Measurements from ENCODE around the gene TAF1C.
A peak's percentile ranks its signal among the peaks of the same experiment; 100 is the strongest.

TAF1C gene

DNA sequence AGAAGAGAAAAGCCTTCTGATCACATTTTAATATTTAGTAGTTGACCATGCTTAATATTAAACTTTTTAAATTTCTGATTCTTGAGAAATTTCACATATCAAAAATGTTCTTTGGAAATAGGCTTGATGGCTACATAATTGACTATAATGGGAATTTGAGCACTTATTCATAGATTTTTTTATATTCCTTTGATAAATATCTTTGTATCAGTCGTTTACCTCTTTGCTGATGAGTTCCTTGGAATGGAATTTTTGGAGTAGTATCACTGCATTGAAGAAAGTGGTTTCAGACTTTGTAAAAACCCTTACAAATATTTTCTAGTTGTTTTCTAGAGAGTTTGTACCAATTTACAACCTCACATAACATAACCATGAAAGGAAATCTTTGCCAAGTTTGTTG lies 27.1 kb downstream of the TAF1C start:
- H3K4me3 ChIP-seq (ENCODE audit: low read length), result no peak overlapping the region
- TF ChIP-seq, protein P1, sequence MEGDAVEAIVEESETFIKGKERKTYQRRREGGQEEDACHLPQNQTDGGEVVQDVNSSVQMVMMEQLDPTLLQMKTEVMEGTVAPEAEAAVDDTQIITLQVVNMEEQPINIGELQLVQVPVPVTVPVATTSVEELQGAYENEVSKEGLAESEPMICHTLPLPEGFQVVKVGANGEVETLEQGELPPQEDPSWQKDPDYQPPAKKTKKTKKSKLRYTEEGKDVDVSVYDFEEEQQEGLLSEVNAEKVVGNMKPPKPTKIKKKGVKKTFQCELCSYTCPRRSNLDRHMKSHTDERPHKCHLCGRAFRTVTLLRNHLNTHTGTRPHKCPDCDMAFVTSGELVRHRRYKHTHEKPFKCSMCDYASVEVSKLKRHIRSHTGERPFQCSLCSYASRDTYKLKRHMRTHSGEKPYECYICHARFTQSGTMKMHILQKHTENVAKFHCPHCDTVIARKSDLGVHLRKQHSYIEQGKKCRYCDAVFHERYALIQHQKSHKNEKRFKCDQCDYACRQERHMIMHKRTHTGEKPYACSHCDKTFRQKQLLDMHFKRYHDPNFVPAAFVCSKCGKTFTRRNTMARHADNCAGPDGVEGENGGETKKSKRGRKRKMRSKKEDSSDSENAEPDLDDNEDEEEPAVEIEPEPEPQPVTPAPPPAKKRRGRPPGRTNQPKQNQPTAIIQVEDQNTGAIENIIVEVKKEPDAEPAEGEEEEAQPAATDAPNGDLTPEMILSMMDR (IDR thresholded peaks at IDR 0.05; ENCODE audit: insufficient read depth, low read depth, low read length, missing control alignments), result no peak
- no peak for DNase-seq (ENCODE audit: low read depth)

DNA sequence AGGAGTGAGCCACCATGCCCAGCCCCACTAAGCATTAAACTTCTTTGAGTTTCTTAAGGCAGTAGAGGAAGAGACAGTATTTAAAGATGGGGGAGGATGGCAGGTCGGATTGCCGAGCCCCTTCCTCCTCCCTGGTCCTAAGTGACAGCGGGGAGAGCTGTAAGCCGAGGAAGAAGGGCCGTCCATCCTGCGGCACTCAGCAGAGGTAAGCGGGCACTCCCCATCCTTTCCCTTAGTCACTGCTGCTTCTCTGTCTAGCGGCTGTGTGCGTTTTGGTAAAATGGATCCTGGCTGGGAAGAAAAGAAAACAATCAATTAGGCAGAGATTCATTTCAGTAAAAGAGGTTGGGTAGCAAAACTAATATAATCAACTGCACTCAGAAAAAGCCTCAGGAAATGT lies 27.9 kb downstream of the TAF1C start:
- DNase-seq (ENCODE audit: low read depth), result no peak
- TF ChIP-seq, protein P1 (IDR thresholded peaks at IDR 0.05; ENCODE audit: insufficient read depth, low read depth, low read length, missing control alignments), result no peak
- H3K4me3 ChIP-seq (ENCODE audit: low read length), result no peak overlapping the region

DNA sequence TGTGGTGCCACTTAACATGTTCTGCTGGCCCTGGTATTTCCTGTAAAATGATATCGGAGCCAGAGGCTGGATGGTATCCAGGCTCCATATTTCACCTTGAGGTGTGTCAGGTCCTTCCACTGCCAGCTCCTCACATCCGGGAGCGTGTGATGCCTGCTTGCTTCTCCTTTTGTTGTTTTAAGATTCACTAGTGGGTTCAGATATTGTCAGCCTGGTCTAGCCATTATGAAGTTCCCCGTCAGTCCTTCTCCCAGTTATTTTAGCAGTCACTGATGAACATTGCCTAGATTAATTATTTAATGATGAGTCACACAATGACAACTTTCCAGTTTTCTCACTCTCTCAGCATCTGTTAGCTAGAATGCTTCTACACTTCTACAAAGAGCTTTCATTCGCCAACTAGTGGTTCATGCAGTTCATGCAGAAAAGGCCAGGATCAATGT lies 30.5 kb downstream of the TAF1C start:
- no peak overlapping the region for H3K4me3 ChIP-seq (ENCODE audit: low read length)

DNA sequence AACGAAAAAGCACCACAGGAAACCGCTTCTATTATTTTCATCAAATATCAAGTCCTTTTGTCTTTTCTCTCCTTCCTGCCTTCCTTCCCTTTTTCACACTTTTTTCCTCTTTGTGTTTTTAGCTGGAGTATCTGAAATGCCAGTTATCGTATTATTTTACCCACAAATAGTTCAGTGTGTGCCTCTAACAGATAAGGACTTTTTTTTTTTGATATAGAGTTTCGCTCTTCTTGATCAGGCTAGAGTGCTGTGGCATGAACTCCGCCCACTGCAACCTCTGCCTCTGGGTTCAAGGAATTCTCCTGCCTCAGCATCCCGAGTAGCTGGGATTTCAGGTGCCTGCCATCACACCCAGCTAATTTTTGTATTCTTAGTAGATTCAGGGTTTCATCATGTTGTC lies 31.1 kb downstream of the TAF1C start:
- no peak for DNase-seq (ENCODE audit: low read depth)
- H3K4me3 ChIP-seq (ENCODE audit: low read length), result no peak overlapping the region
- TF ChIP-seq, protein P1 (IDR thresholded peaks at IDR 0.05; ENCODE audit: insufficient read depth, low read depth, low read length, missing control alignments), result no peak

More for the DNA sequence above, 30.5 kb downstream of the TAF1C start:
- peak; percentile 53 for DNase-seq (ENCODE audit: low read depth)
- TF ChIP-seq, protein P1 (IDR thresholded peaks at IDR 0.05; ENCODE audit: insufficient read depth, low read depth, low read length, missing control alignments), result peak; percentile 23

DNA sequence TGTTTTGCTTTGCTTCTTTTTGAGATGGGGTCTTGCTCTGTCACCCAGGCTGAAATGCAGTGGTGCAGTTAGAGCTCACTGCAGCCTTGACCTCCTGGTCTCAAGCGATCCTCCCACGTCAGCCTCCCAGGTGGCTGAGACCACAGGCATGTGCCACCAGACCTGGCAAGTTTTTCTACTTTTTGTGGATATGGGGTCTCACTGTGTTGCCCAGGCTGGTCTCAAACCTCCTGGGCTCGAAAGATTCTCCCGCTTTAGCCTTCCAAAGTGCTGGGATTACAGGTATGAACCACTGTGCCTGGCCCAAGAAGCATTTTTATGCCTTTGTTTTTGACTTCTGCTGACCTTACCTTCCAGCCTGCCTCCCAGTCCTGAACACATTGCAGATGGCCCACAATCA lies 31.6 kb downstream of the TAF1C start:
- no peak for DNase-seq (ENCODE audit: low read depth)
- no peak overlapping the region for H3K4me3 ChIP-seq (ENCODE audit: low read length)
- TF ChIP-seq, protein P1 (IDR thresholded peaks at IDR 0.05; ENCODE audit: insufficient read depth, low read depth, low read length, missing control alignments), result no peak

DNA sequence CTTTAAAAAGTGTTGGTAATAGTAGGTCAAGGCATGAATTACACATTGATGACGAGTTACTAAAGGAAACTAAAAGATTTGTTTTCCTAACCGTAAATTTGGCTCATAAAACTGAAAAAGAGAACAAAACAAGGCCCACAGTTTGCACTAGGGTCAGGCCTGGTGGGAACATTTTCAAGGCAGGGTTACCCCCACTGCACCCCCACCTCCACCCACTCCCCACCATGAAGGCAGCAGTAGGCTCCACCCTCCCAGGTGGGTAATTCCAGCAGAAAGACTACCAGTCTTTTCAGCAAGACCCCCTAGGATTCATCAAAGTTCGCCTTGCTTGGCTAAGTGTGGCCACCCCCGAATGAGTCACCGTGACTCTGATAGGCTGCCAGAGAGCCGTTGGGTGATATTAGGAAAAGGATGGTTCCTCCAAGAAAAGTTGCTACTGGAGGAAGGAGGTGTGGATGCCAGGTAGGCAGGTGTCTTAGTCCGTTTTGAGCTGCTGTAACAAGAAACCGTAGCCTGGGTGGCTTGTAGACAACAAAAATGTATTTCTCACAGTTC lies 33.1 kb downstream of the TAF1C start:
- no peak overlapping the region for H3K4me3 ChIP-seq (ENCODE audit: low read length)
- TF ChIP-seq, protein P1 (IDR thresholded peaks at IDR 0.05; ENCODE audit: insufficient read depth, low read depth, low read length, missing control alignments), result no peak
- DNase-seq (ENCODE audit: low read depth), result no peak

DNA sequence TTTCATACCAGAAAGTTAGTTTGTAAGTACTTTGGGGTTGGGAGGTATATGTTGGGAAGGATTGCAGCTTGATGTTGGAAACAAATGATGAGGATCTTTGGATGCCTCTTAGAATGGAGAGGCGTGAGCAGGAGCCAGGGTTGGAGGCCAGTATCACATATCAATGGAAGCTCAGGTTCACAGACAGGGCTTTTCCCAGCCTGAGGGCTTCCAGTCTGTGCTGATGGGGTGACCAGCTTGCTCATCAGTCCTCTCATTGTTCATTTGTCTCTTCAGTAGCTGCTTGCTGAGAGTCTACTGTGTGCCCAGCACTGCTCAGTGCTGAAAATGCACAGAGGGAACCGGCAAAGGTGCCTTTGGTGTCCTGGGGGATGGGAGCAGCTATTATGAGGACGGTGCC lies 35.9 kb downstream of the TAF1C start:
- H3K4me3 ChIP-seq (ENCODE audit: low read length), result no peak overlapping the region
- TF ChIP-seq, protein P1 (IDR thresholded peaks at IDR 0.05; ENCODE audit: insufficient read depth, low read depth, low read length, missing control alignments), result no peak
- no peak for DNase-seq (ENCODE audit: low read depth)

All from epithelial cell of esophagus (primary cell).